Stimulated activated CD4-positive, alpha-beta T cell treated with anti-CD3 and anti-CD28 coated beads, Interleukin-1b, Interleukin-23, amount 100 ng/mL, for 4 hours (primary cell): Measurements from ENCODE around the gene EML1.

Source experiments
- DNase-seq, 2 donors: peaks; one replicate each; pipeline ENCODE4 v3.0.0-alpha.2; 2020; ENCODE audit warnings: low read depth in 2 of 2

The EML1 gene

DNA sequence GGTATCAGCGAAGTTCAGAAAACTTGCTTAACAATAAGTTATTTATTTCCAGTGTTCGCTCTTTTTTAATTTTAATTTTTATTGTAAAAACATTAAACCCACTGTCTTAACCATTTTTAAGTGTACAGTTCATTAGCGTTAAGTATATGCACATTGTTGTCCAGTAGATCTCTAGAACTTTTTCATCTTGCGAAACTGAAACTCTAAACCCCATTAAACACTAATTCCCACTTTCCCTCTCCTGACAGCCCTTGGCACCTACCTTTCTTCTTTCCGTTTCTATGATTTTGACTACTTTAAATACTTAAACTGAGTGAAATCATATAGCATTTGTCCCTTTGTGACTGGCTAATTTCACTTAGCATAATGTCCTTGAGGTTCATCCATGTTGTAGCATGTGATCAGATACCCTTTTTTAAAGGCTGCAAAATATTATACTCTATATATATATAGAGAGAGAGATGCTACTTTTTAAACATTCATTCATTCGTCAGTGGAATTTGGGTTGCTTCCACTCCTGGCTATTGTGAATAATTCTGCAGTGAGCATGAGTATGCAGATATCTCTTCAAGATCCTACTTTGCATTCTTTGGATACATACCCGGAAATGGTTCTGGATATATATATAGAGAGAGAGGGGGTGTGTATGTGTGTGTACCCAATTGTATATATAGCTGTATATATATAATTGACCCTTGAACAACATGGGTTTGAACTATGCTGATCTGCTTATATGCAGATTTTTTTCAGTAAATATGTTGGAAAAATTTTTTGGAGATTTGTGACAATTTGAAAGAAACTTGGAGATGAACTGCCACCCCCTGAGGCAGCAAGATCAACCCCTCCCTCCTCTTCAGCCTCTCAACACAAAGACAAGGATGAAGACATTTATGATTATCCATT lies 197.3 kb downstream of the EML1 start:
- no peak for DNase-seq

DNA sequence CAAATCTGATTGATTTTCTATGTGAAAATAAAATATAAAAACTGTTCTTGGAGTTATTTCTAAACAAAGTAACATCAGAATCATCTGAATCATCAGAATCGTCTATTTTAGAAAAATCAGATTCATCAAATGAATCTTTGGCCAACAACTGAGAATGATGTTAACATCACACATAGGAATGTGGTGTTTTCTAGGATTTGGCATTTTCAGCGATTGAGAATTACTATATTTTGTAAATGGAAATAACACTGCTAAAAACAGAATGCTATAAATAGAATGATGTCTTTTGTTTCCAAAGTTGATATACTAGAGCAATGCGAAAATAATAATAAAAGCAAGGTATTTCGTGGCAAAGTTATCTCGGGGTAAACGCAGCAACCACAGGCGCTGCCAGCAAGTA lies 198.1 kb downstream of the EML1 start:
- no peak for DNase-seq
